Activated CD4-positive, alpha-beta memory T cell treated with anti-CD3 and anti-CD28 coated beads for 36 hours (primary cell): Measurements from ENCODE around the gene RAB3A. TPM values are rescaled to one million over a fixed set of nuclear protein-coding genes. Genes with fewer than 3 reads are reported as not detected.

Experiments
- CTCF ChIA-PET: fragments of 350-600 bp; sonication (Branson Sonifier 250); formaldehyde crosslinking; loops from one replicate; lab custom pipeline; 2021; ENCODE audit warnings: antibody characterized with exemption, inconsistent platforms; lab: Charles Lee
- POLR2A ChIA-PET: fragments of 350-600 bp; sonication (Branson Sonifier 250); formaldehyde crosslinking; loops from one replicate; lab custom pipeline; 2021; ENCODE audit warnings: antibody characterized with exemption; lab: Charles Lee
- DNase-seq: peaks from one replicate; pipeline ENCODE4 v3.0.0-alpha.2; 2020
- H3K27ac Mint-ChIP-seq: one replicate; pipeline ENCODE4 v1.8.0; 2021; ENCODE audit warnings: mixed read lengths
- H3K27me3 Mint-ChIP-seq: one replicate; pipeline ENCODE4 v1.8.0; 2021; ENCODE audit warnings: mixed read lengths
- H3K36me3 Mint-ChIP-seq: one replicate; pipeline ENCODE4 v1.8.0; 2021; ENCODE audit warnings: mixed read lengths
- H3K4me1 Mint-ChIP-seq: one replicate; pipeline ENCODE4 v1.8.0; 2021; ENCODE audit warnings: low read depth, mixed read lengths
- H3K4me3 Mint-ChIP-seq: one replicate; pipeline ENCODE4 v1.8.0; 2021; ENCODE audit warnings: mild to moderate bottlenecking, mixed read lengths
- H3K9me3 Mint-ChIP-seq: one replicate; pipeline ENCODE4 v1.8.0; 2021; ENCODE audit warnings: mixed read lengths
- intact Hi-C: fragments of 100-400 bp; cut with micrococcal nuclease; formaldehyde crosslinking; loops from one replicate; pipeline ENCODE4 v1.15.1; 2023
- total RNA-seq, 2 experiments: library from RNA; stranded (reverse); gene quantifications; one replicate each; pipeline ENCODE4 v1.2.3, GENCODE V29; 2021

Gene RAB3A
- total RNA-seq, 2 experiments from 2014 or later: 3.9 to 4.3 TPM

- no peak overlapping the region for H3K27ac Mint-ChIP-seq
- DNase-seq: no peak
- POLR2A ChIA-PET: interaction anchor here (0.9 kb wide), 2 partner anchors 16 to 25 kb away, joined by 3 to 5 read pairs; partner anchors contain the start of gene MPV17L2
These were observed 27.2 kb downstream of the RAB3A start for GRCh38 chr19:18176367-18177310.

GRCh38 chr19:18174983-18175382 is 28.9 kb downstream of the RAB3A start:
- DNase-seq: no peak
- peak overlapping the region; percentile 83 for H3K4me3 Mint-ChIP-seq

More at GRCh38 chr19:18176367-18177310, 27.2 kb downstream of the RAB3A start:
- H3K9me3 Mint-ChIP-seq: no peaks in the 10 kb centered on the region
- peaks cover 9% of the 10 kb centered on the region for H3K4me1 Mint-ChIP-seq
- H3K4me3 Mint-ChIP-seq: no peak overlapping the region
- peaks cover 9% of the 10 kb centered on the region for H3K36me3 Mint-ChIP-seq
- intact Hi-C loops: no loop called here
- H3K27me3 Mint-ChIP-seq: no peaks in the 10 kb centered on the region
- CTCF ChIA-PET: interaction anchor here (0.6 to 1.2 kb wide), 3 partner anchors 10 to 211 kb away, joined by 3 to 4 read pairs (median 4); no protein-coding TSS in a partner anchor

GRCh38 chr19:18173572-18174288 is 30.1 kb downstream of the RAB3A start, which contains the start of gene IFI30:
IFI30 (plus strand) TSS chr19:18173813; CDS start chr19:18173842, 29 bp downstream.
- intact Hi-C loops: loop anchor here (2.0 kb wide), 1 partner anchor 19 kb away; the partner anchor contains the start of gene MPV17L2
- Mint-ChIP-seq H3K27me3 (no peaks in the 10 kb centered on the region), H3K9me3 (no peaks in the 10 kb centered on the region), H3K36me3 (peaks cover 13% of the 10 kb centered on the region), H3K4me3 (peak within 1 kb of the TSS; percentile 83), H3K4me1 (peaks cover 9% of the 10 kb centered on the region), H3K27ac (peak within 1 kb of the TSS; percentile 72)
- ChIA-PET CTCF (interaction anchor here (0.8 to 2.1 kb wide), 7 partner anchors 8 to 238 kb away, joined by 3 to 6 read pairs (median 4); no protein-coding TSS in a partner anchor), POLR2A (interaction anchor here (0.7 kb wide), 1 partner anchor 86 kb away, joined by 3 read pairs; no protein-coding TSS in a partner anchor)
- DNase-seq: peak; percentile 77

More at GRCh38 chr19:18174983-18175382, 28.9 kb downstream of the RAB3A start:
- Mint-ChIP-seq H3K27ac (no peak overlapping the region), H3K4me1 (peaks cover 9% of the 10 kb centered on the region), H3K36me3 (peaks cover 11% of the 10 kb centered on the region), H3K27me3 (no peaks in the 10 kb centered on the region), H3K9me3 (no peaks in the 10 kb centered on the region)
- POLR2A ChIA-PET: no interaction called here
- CTCF ChIA-PET: interaction anchor here (1.0 to 2.1 kb wide), 3 partner anchors 14 to 236 kb away, joined by 4 to 6 read pairs (median 4); no protein-coding TSS in a partner anchor
- intact Hi-C loops: no loop called here

- DNase-seq: no peak
- peaks cover 9% of the 10 kb centered on the region for H3K4me1 Mint-ChIP-seq
- H3K36me3 Mint-ChIP-seq: peaks cover 13% of the 10 kb centered on the region
- peak overlapping the region; percentile 83 for H3K4me3 Mint-ChIP-seq
- H3K9me3 Mint-ChIP-seq: no peaks in the 10 kb centered on the region
- peak overlapping the region; percentile 72 for H3K27ac Mint-ChIP-seq
- intact Hi-C loops: loop anchor here (2.0 kb wide), 1 partner anchor 20 kb away; the partner anchor contains the start of gene MPV17L2
- H3K27me3 Mint-ChIP-seq: no peaks in the 10 kb centered on the region
- ChIA-PET CTCF (interaction anchor here (2.0 kb wide), 1 partner anchor 60 kb away, joined by 5 read pairs; no protein-coding TSS in a partner anchor), POLR2A (no interaction called here)
These were observed 30.7 kb downstream of the RAB3A start for GRCh38 chr19:18173054-18173571.

- Mint-ChIP-seq H3K4me1 (peaks cover 9% of the 10 kb centered on the region), H3K4me3 (no peak overlapping the region), H3K27me3 (no peaks in the 10 kb centered on the region), H3K36me3 (peaks cover 12% of the 10 kb centered on the region), H3K27ac (no peak overlapping the region), H3K9me3 (no peaks in the 10 kb centered on the region)
- no peak for DNase-seq
- CTCF ChIA-PET: interaction anchor here (2.0 kb wide), 1 partner anchor 59 kb away, joined by 5 read pairs; no protein-coding TSS in a partner anchor
- intact Hi-C loops: loop anchor here (2.0 kb wide), 1 partner anchor 20 kb away; the partner anchor contains the start of gene MPV17L2
- POLR2A ChIA-PET: no interaction called here
These were observed 31.4 kb downstream of the RAB3A start for GRCh38 chr19:18172331-18173053.

GRCh38 chr19:18171605-18172327 is 32.1 kb downstream of the RAB3A start:
- Mint-ChIP-seq H3K27me3 (no peaks in the 10 kb centered on the region), H3K4me3 (no peak overlapping the region), H3K9me3 (no peaks in the 10 kb centered on the region), H3K36me3 (peaks cover 9% of the 10 kb centered on the region), H3K27ac (peak overlapping the region; percentile 33), H3K4me1 (peaks cover 9% of the 10 kb centered on the region)
- CTCF ChIA-PET: interaction anchor here (0.5 to 2.0 kb wide), 4 partner anchors 16 to 290 kb away, joined by 3 to 6 read pairs (median 4); no protein-coding TSS in a partner anchor
- DNase-seq: no peak
- POLR2A ChIA-PET: no interaction called here
- intact Hi-C loops: loop anchor here (2.0 kb wide), 1 partner anchor 21 kb away; the partner anchor contains the start of gene MPV17L2

GRCh38 chr19:18170714-18171255 is 33.1 kb downstream of the RAB3A start:
- Mint-ChIP-seq H3K9me3 (no peaks in the 10 kb centered on the region), H3K4me1 (peaks cover 9% of the 10 kb centered on the region), H3K27me3 (no peaks in the 10 kb centered on the region), H3K4me3 (no peak overlapping the region), H3K36me3 (peaks cover 12% of the 10 kb centered on the region), H3K27ac (no peak overlapping the region)
- ChIA-PET CTCF (interaction anchor here (0.5 to 1.7 kb wide), 4 partner anchors 17 to 291 kb away, joined by 3 to 6 read pairs (median 3); no protein-coding TSS in a partner anchor), POLR2A (no interaction called here)
- intact Hi-C loops: no loop called here
- DNase-seq: no peak

- POLR2A ChIA-PET: no interaction called here
- Mint-ChIP-seq H3K9me3 (no peaks in the 10 kb centered on the region), H3K4me3 (no peak overlapping the region), H3K27ac (no peak overlapping the region), H3K27me3 (no peaks in the 10 kb centered on the region), H3K4me1 (peaks cover 3% of the 10 kb centered on the region), H3K36me3 (peaks cover 16% of the 10 kb centered on the region)
- DNase-seq: no peak
- intact Hi-C loops: loop anchor here (1.0 kb wide), 1 partner anchor 56 kb away; no protein-coding TSS in a partner anchor
- CTCF ChIA-PET: interaction anchor here (0.6 to 2.5 kb wide), 16 partner anchors 9 to 381 kb away, joined by 3 to 35 read pairs (median 4); no protein-coding TSS in a partner anchor
These were observed 35.0 kb downstream of the RAB3A start for GRCh38 chr19:18168673-18169381.

- DNase-seq: peak; percentile 75
- no peaks in the 10 kb centered on the region for H3K4me1 Mint-ChIP-seq
- H3K9me3 Mint-ChIP-seq: no peaks in the 10 kb centered on the region
- CTCF ChIA-PET: interaction anchor here (0.6 to 2.5 kb wide), 25 partner anchors 10 to 381 kb away, joined by 3 to 35 read pairs (median 3); partner anchors contain the start of genes MAST3 and MPV17L2
- POLR2A ChIA-PET: no interaction called here
- H3K27ac Mint-ChIP-seq: no peak overlapping the region
- peaks cover 19% of the 10 kb centered on the region for H3K36me3 Mint-ChIP-seq
- H3K4me3 Mint-ChIP-seq: no peak overlapping the region
- intact Hi-C loops: loop anchor here (1.0 kb wide), 1 partner anchor 55 kb away; no protein-coding TSS in a partner anchor
- H3K27me3 Mint-ChIP-seq: no peaks in the 10 kb centered on the region
These were observed 35.7 kb downstream of the RAB3A start for GRCh38 chr19:18167975-18168645.
